GM10266 (cell line): ENCODE data around the gene MAGI1.
A peak's percentile ranks its signal among the peaks of the same experiment; 100 is the strongest.

Experiments
- DNase-seq: peaks from one replicate; pipeline ENCODE4 v3.0.0; 2012; ENCODE audit errors: extremely low spot score
- CTCF ChIP-seq: IDR thresholded peaks from 2 replicates; pipeline ENCODE4 v1.5.1; 2012; ENCODE audit warnings: mild to moderate bottlenecking, low read depth; ENCODE audit not compliant: control insufficient read depth, insufficient read depth; ENCODE audit errors: missing control alignments

The MAGI1 gene

GRCh38 chr3:65343736-65344135 is 695.0 kb downstream of the MAGI1 start:
- no peak for TF ChIP-seq CTCF
- DNase-seq: no peak

GRCh38 chr3:65343026-65343425 is 695.7 kb downstream of the MAGI1 start:
- no peak for DNase-seq
- no peak for TF ChIP-seq CTCF

GRCh38 chr3:65342084-65342683 is 696.5 kb downstream of the MAGI1 start:
- TF ChIP-seq CTCF: peak; percentile 48
- DNase-seq: no peak

GRCh38 chr3:65339192-65339740 is 699.5 kb downstream of the MAGI1 start:
- DNase-seq: no peak
- TF ChIP-seq CTCF: no peak

GRCh38 chr3:65338571-65338970 is 700.1 kb downstream of the MAGI1 start:
- no peak for TF ChIP-seq CTCF
- DNase-seq: no peak

- no peak for DNase-seq
These were observed 703.1 kb downstream of the MAGI1 start for GRCh38 chr3:65335587-65335986.

More at GRCh38 chr3:65335587-65335986, 703.1 kb downstream of the MAGI1 start:
- no peak for TF ChIP-seq CTCF
